OCI-LY3 (cell line): ENCODE results near the gene BICC1.

Source experiments
- EZH2phosphoT487 ChIP-seq: fragments of 200-600 bp; shearing (Covaris generic); IDR thresholded peaks from 2 replicates; pipeline ENCODE4 v1.6.1; 2018; ENCODE audit warnings: antibody characterized with exemption, mixed run types, low read depth
- TF ChIP-seq, protein P1 (sequence below): fragments of 200-600, 300-600 bp; sonication (generic); IDR thresholded peaks from 2 replicates; pipeline ENCODE4 v1.5.1; 2014; ENCODE audit warnings: antibody characterized with exemption, low read length, low read depth

DNA sequence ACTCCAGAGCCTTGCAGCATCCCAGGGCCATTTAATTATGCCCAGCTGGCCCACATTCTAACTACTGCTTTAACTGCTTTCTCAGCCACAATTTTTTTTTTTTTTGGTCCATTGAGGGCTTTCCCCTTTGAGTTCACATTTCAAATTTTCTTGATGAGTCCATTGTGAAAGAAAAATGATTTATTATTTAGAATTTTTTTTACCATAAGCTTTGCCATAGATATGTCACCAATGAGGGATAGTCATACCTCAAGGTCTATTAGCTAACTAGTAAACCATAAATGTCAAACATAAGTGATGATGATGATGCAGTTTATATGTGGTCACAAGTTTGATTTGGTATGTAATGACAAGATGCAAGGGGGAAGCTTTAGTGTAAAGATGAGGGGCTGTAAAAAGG lies 282.9 kb downstream of the BICC1 start:
- no peak for TF ChIP-seq EZH2phosphoT487
- TF ChIP-seq, protein P1, sequence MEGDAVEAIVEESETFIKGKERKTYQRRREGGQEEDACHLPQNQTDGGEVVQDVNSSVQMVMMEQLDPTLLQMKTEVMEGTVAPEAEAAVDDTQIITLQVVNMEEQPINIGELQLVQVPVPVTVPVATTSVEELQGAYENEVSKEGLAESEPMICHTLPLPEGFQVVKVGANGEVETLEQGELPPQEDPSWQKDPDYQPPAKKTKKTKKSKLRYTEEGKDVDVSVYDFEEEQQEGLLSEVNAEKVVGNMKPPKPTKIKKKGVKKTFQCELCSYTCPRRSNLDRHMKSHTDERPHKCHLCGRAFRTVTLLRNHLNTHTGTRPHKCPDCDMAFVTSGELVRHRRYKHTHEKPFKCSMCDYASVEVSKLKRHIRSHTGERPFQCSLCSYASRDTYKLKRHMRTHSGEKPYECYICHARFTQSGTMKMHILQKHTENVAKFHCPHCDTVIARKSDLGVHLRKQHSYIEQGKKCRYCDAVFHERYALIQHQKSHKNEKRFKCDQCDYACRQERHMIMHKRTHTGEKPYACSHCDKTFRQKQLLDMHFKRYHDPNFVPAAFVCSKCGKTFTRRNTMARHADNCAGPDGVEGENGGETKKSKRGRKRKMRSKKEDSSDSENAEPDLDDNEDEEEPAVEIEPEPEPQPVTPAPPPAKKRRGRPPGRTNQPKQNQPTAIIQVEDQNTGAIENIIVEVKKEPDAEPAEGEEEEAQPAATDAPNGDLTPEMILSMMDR, result no peak
